OCI-LY1 (cell line): Measurements from ENCODE around the gene OGFR.

Experiments used
- EZH2 ChIP-seq: fragments of 200-600 bp; sonication (generic), shearing (Covaris generic); IDR thresholded peaks from 2 replicates; pipeline ENCODE4 v1.8.0; 2017; ENCODE audit warnings: borderline replicate concordance, mixed run types, mild to moderate bottlenecking, antibody characterized with exemption, low read length, moderate library complexity, mixed read lengths
- TF ChIP-seq, protein P1 (sequence below): fragments of 200-600 bp; sonication (generic), shearing (Covaris generic); IDR thresholded peaks from 2 replicates; pipeline ENCODE4 v1.5.1; 2017; ENCODE audit warnings: mild to moderate bottlenecking, antibody characterized with exemption, low read length, moderate library complexity, mixed read lengths

DNA sequence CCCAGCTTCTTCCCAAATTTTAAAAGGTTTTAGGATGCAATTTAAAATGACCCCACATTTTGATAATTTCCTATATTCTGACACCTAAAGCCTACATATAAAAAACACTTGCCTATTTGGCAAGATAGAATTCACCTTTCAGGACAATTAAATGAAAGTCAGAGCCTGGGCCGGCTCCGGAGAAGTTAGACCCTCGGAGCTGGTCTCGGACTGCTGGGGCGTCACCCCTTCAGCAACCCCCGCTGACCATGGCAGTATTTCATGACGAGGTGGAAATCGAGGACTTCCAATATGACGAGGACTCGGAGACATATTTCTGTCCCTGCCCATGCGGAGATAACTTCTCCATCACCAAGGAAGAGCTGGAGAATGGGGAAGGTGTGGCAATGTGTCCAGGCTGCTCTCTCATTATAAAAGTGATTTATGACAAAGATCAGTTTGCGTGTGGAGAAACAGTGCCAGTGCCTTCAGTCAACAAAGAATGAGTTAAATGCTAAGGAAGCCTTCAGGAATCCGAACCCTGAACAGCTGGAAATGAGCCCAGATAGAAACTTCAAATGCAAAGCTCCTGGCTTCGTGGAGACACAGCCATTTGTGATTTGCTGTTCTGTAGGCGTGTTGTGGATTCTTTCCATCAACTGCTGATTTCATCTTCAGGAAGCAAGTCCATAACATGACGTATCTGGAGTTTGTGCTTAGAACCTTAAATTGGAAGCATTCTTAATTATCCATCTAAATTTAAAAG, 41.0 kb downstream of the OGFR start:
- TF ChIP-seq, protein P1, sequence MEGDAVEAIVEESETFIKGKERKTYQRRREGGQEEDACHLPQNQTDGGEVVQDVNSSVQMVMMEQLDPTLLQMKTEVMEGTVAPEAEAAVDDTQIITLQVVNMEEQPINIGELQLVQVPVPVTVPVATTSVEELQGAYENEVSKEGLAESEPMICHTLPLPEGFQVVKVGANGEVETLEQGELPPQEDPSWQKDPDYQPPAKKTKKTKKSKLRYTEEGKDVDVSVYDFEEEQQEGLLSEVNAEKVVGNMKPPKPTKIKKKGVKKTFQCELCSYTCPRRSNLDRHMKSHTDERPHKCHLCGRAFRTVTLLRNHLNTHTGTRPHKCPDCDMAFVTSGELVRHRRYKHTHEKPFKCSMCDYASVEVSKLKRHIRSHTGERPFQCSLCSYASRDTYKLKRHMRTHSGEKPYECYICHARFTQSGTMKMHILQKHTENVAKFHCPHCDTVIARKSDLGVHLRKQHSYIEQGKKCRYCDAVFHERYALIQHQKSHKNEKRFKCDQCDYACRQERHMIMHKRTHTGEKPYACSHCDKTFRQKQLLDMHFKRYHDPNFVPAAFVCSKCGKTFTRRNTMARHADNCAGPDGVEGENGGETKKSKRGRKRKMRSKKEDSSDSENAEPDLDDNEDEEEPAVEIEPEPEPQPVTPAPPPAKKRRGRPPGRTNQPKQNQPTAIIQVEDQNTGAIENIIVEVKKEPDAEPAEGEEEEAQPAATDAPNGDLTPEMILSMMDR, result no peak
- no peak for TF ChIP-seq EZH2
